IPS-15b (cell line): ENCODE measurements around the gene RNF5.
"Not testable (repeated sequence)": the region's sequence is repeated elsewhere in the genome, so short reads cannot be mapped to it uniquely, and the experiment has no call there.

Source experiments
- H3K27me3 ChIP-seq: one replicate; pipeline ENCODE4 v1.6.1; 2013; ENCODE audit warnings: low read length; ENCODE audit not compliant: control insufficient read depth, insufficient read depth
- H3K36me3 ChIP-seq: one replicate; pipeline ENCODE4 v1.6.1; 2013; ENCODE audit warnings: low read length; ENCODE audit not compliant: control insufficient read depth, insufficient read depth
- H3K4me1 ChIP-seq: one replicate; pipeline ENCODE4 v1.6.1; 2013; ENCODE audit warnings: mild to moderate bottlenecking, low read length; ENCODE audit not compliant: control insufficient read depth, insufficient read depth
- H3K4me3 ChIP-seq: one replicate; pipeline ENCODE4 v1.5.1; 2013; ENCODE audit warnings: low read depth, low read length
- H3K9ac ChIP-seq: one replicate; pipeline ENCODE4 v1.6.1; 2013; ENCODE audit warnings: low read depth, mild to moderate bottlenecking, low read length
- H3K9me3 ChIP-seq: one replicate; pipeline ENCODE4 v1.6.1; 2013; ENCODE audit warnings: mild to moderate bottlenecking, low read length; ENCODE audit not compliant: control insufficient read depth, insufficient read depth

RNF5 gene, protein sequence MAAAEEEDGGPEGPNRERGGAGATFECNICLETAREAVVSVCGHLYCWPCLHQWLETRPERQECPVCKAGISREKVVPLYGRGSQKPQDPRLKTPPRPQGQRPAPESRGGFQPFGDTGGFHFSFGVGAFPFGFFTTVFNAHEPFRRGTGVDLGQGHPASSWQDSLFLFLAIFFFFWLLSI

GRCh38 chr6:32177788-32178546, at the start of gene RNF5:
TSS of gene RNF5 (plus strand) at chr6:32178405. CDS start at chr6:32178512, 107 bp downstream.
- Histone ChIP-seq H3K9me3 (no peaks in the 10 kb centered on the region), H3K36me3 (peaks cover 25% of the 10 kb centered on the region)

DNA sequence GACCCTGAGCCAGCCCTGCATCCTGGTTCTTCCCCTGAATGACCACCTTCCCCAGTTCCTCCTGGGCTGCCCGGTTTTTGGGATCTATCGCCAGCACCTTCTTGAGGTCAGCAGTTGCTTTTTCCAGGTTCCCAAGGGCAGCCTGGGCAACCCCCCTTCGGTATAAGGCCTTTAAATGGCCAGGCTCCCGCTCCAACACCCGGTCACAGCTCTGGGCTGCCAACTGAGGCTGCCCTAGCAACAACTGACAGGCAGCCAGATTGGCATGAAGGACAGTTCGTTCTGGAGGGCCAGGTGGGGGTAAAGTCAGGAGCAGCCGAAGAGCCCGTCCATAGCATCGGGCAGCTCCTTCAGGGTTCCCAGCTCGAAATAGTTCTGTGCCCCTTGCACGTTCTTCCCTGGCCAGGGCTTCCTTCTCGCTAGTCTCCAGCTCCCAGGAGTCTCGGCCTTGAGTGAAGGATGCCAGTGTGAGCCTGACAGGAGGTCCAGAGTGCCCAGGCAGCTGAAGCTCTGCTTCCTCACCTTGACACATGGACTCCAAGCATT, 49.4 kb upstream of the RNF5 start:
- Histone ChIP-seq H3K9ac (no peak overlapping the region), H3K4me1 (no peaks in the 10 kb centered on the region), H3K4me3 (peak overlapping the region; percentile 69), H3K9me3 (no peaks in the 10 kb centered on the region), H3K36me3 (peaks cover 5% of the 10 kb centered on the region), H3K27me3 (no peaks in the 10 kb centered on the region)

More at GRCh38 chr6:32177788-32178546, at the start of gene RNF5:
- H3K4me1 ChIP-seq, result peaks cover 10% of the 10 kb centered on the region
- H3K4me3 ChIP-seq, result peak within 1 kb of the TSS; percentile 95
- H3K27me3 ChIP-seq, result no peaks in the 10 kb centered on the region
- H3K9ac ChIP-seq, result peak within 1 kb of the TSS; percentile 93

DNA sequence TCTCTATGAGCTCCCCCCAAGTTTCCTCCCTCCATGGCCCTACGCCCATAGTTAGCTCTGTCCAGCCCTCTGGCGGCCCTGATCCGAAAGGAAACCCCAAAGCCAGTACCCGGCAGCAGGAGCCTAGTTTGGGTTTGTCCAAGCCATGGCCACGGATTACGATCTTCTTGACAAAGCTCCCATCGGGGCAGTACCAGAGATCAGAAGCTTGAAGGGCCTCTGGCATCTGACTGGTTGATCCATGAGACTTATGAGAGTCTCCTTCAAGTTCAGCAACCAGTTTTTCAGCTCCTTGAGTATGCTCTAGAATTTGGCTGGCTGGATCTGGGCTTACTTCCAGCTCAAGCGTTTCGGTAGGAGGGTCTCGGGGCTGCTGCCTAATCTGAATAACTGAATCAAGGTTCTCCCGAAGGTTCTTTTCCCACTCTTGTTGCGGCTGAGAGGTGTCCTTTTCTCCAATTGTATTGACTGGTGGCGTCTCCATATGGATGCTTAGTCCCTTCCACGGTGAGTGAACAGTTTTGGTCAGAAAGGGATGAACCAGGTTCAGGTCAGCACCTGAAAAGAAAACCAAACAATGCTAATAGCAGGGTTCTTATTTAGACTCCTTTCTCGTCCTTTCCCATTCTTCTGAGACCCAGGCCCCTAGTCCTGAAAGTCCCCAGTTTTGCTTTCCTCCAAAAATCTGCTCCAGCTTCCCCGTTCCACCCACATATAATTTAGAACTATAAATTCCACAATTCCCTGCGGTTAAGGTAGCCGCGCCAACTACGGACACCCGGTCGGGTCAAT, 48.7 kb upstream of the RNF5 start:
- peaks cover 2% of the 10 kb centered on the region for H3K36me3 ChIP-seq
- no peaks in the 10 kb centered on the region for H3K4me1 ChIP-seq

GRCh38 chr6:32131439-32131948, 46.7 kb upstream of the RNF5 start:
- no peaks in the 10 kb centered on the region for H3K4me1 ChIP-seq
- no peaks in the 10 kb centered on the region for H3K36me3 ChIP-seq
- H3K9ac ChIP-seq, result no peak overlapping the region
- H3K27me3 ChIP-seq, result peaks cover 2% of the 10 kb centered on the region
- no peaks in the 10 kb centered on the region for H3K9me3 ChIP-seq
- no peak overlapping the region for H3K4me3 ChIP-seq

More for the DNA sequence above, 48.7 kb upstream of the RNF5 start:
- Histone ChIP-seq H3K9ac (peak overlapping the region; percentile 37), H3K27me3 (no peaks in the 10 kb centered on the region), H3K9me3 (no peaks in the 10 kb centered on the region), H3K4me3 (peak overlapping the region; percentile 69)

GRCh38 chr6:32132110-32132509, 46.1 kb upstream of the RNF5 start:
- H3K27me3 ChIP-seq, result peaks cover 2% of the 10 kb centered on the region
- no peak overlapping the region for H3K9ac ChIP-seq
- H3K9me3 ChIP-seq, result no peaks in the 10 kb centered on the region
- H3K4me3 ChIP-seq, result no peak overlapping the region
- no peaks in the 10 kb centered on the region for H3K36me3 ChIP-seq
- H3K4me1 ChIP-seq, result no peaks in the 10 kb centered on the region

GRCh38 chr6:32133786-32134185, 44.4 kb upstream of the RNF5 start:
- Histone ChIP-seq H3K9ac (no peak overlapping the region), H3K27me3 (peaks cover 2% of the 10 kb centered on the region), H3K36me3 (no peaks in the 10 kb centered on the region), H3K4me1 (no peaks in the 10 kb centered on the region), H3K9me3 (no peaks in the 10 kb centered on the region), H3K4me3 (no peak overlapping the region)

DNA sequence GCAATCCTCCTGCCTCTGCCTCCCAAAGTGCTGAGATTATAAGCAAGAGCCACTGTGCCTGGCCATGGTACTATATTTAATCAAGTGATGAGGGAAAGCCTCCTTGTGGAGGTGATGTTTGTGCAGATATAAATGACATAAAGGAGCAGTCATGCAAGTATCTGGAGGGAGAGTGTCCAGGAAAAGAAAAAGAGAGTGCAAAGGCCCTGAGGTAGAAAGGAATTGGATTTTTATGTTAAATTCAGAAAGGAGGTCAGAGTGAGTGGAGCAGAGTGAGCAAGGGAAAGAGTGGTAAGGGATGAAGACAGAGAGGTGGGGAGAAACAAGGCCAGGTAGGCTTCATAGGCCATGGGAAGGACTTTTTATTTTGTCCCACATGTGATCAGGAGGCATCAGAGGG, 40.8 kb upstream of the RNF5 start:
- no peak overlapping the region for H3K9ac ChIP-seq
- no peaks in the 10 kb centered on the region for H3K9me3 ChIP-seq
- peaks cover 2% of the 10 kb centered on the region for H3K27me3 ChIP-seq
- H3K4me1 ChIP-seq, result no peaks in the 10 kb centered on the region
- H3K4me3 ChIP-seq, result no peak overlapping the region
- H3K36me3 ChIP-seq, result no peaks in the 10 kb centered on the region

DNA sequence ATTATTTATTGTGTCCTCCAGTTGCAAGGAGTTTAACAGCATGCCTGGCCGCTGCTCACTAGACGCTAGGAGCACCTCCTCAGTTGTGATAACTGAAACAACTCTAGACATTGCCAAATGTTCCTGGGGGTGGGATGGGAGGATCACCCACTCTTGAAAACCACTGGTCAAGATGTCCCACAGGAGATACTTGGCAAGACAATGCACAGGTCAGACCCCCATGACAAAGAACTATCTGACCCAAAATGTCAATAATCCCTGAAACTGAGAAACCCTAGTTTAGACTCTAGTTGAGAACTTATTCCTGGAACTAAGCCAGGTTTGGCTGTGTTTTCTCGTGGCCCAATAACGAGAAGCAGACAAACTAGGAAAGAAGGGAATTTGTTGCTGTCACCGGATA, 38.6 kb upstream of the RNF5 start:
- H3K9me3 ChIP-seq, result no peaks in the 10 kb centered on the region
- no peaks in the 10 kb centered on the region for H3K4me1 ChIP-seq
- H3K36me3 ChIP-seq, result no peaks in the 10 kb centered on the region
- no peak overlapping the region for H3K4me3 ChIP-seq
- peaks cover 2% of the 10 kb centered on the region for H3K27me3 ChIP-seq
- H3K9ac ChIP-seq, result no peak overlapping the region

- H3K4me1 ChIP-seq, result no peaks in the 10 kb centered on the region
- no peak overlapping the region for H3K9ac ChIP-seq
- H3K27me3 ChIP-seq, result peaks cover 2% of the 10 kb centered on the region
- no peaks in the 10 kb centered on the region for H3K36me3 ChIP-seq
- no peak overlapping the region for H3K4me3 ChIP-seq
- no peaks in the 10 kb centered on the region for H3K9me3 ChIP-seq
Measured at GRCh38 chr6:32140420-32141046, 37.7 kb upstream of the RNF5 start.

GRCh38 chr6:32144238-32144637, 34.0 kb upstream of the RNF5 start:
- H3K9me3 ChIP-seq, H3K36me3 ChIP-seq, H3K4me1 ChIP-seq, H3K9ac ChIP-seq, H3K4me3 ChIP-seq: not testable (repeated sequence)
- peaks cover 12% of the 10 kb centered on the region for H3K27me3 ChIP-seq

DNA sequence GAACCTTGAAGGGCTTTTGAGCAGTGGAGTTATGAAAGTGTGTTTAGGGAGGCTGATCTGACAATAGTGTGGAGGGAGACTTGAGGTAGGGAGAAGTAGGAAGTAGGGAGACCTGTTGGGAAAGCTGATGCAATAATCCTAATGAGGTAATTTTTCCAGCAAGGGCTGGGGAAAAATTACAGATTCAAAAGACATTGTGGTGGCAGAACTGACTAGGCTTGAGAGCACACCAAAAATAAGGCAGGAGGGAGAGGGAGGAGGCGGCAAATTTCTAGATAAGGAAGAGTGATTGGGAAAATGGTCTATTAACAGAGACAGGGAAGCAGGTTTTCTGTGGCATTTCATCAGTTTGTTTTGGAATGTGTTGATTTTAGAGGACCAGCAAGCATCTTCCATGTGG, 31.9 kb upstream of the RNF5 start:
- no peak overlapping the region for H3K4me3 ChIP-seq
- no peak overlapping the region for H3K9ac ChIP-seq
- H3K4me1 ChIP-seq, result peaks cover 12% of the 10 kb centered on the region
- no peaks in the 10 kb centered on the region for H3K36me3 ChIP-seq
- no peaks in the 10 kb centered on the region for H3K9me3 ChIP-seq
- H3K27me3 ChIP-seq, result peaks cover 31% of the 10 kb centered on the region
